MM.1S (cell line): ENCODE measurements around the gene RAB11FIP4.

Experiments
- DNase-seq: peaks from one replicate; pipeline ENCODE4 v3.0.0-alpha.2; 2015
- H2AFZ ChIP-seq: fragments of 300-600 bp; sonication (generic); 2 replicates; pipeline ENCODE4 v1.6.0; 2016; ENCODE audit warnings: antibody characterized with exemption, low read length
- H3F3A ChIP-seq: fragments of 300-600 bp; sonication (generic); 2 replicates; pipeline ENCODE4 v1.6.1; 2016; ENCODE audit warnings: mild to moderate bottlenecking, antibody characterized with exemption, low read length, moderate library complexity, mixed read lengths; ENCODE audit not compliant: insufficient read depth
- H3K27ac ChIP-seq: fragments of 300-600 bp; sonication (generic); 2 replicates; pipeline ENCODE4 v1.5.1; 2016; ENCODE audit warnings: mild to moderate bottlenecking, low read length
- H3K27me3 ChIP-seq: fragments of 300-600 bp; sonication (generic); replicated peaks from 2 replicates; pipeline ENCODE4 v1.6.0; 2016; ENCODE audit warnings: low read length; ENCODE audit not compliant: insufficient read depth
- H3K36me3 ChIP-seq: fragments of 300-600 bp; sonication (generic); replicated peaks from 2 replicates; pipeline ENCODE4 v1.6.1; 2016; ENCODE audit warnings: mild to moderate bottlenecking, low read length, mixed read lengths; ENCODE audit not compliant: insufficient read depth
- H3K4me1 ChIP-seq: fragments of 300-600 bp; sonication (generic); 2 replicates; pipeline ENCODE4 v1.6.1; 2016; ENCODE audit warnings: low read length, mixed read lengths
- H3K4me2 ChIP-seq: fragments of 300-600 bp; sonication (generic); 2 replicates; pipeline ENCODE4 v1.6.0; 2016; ENCODE audit warnings: low read depth, low read length
- H3K4me3 ChIP-seq: fragments of 300-600 bp; sonication (generic); 2 replicates; pipeline ENCODE4 v1.5.1; 2016; ENCODE audit warnings: low read length, mixed read lengths
- H3K79me2 ChIP-seq: fragments of 300-600 bp; sonication (generic); 2 replicates; pipeline ENCODE4 v1.6.1; 2016; ENCODE audit warnings: mixed run types, low read length, mixed read lengths
- H3K9ac ChIP-seq: fragments of 300-600 bp; sonication (generic); 2 replicates; pipeline ENCODE4 v1.6.1; 2016; ENCODE audit warnings: low read length, mixed read lengths
- H3K9me2 ChIP-seq: fragments of 300-600 bp; sonication (generic); replicated peaks from 2 replicates; pipeline ENCODE4 v1.6.1; 2016; ENCODE audit warnings: mild to moderate bottlenecking, low read length, mixed read lengths; ENCODE audit not compliant: insufficient read depth
- H3K9me3 ChIP-seq: fragments of 300-600 bp; sonication (generic); replicated peaks from 2 replicates; pipeline ENCODE4 v1.6.1; 2016; ENCODE audit warnings: mild to moderate bottlenecking, low read length, mixed read lengths; ENCODE audit not compliant: insufficient read depth
- H4K20me1 ChIP-seq: fragments of 300-600 bp; sonication (generic); 2 replicates; pipeline ENCODE4 v1.6.1; 2016; ENCODE audit warnings: mild to moderate bottlenecking, low read length, moderate library complexity, mixed read lengths; ENCODE audit not compliant: insufficient read depth
- CTCF ChIP-seq: fragments of 300-600 bp; sonication (generic); IDR thresholded peaks from 2 replicates; pipeline ENCODE4 v1.5.1; 2016; ENCODE audit warnings: antibody characterized with exemption, low read length, mixed read lengths
- EZH2 ChIP-seq: fragments of 300-600 bp; sonication (generic); optimal IDR thresholded peaks from 2 replicates; pipeline ENCODE3; 2017; ENCODE audit warnings: low read depth, mild to moderate bottlenecking, antibody characterized with exemption, low read length, mixed read lengths
- EZH2phosphoT487 ChIP-seq: fragments of 300-600 bp; sonication (generic); IDR thresholded peaks from 2 replicates; pipeline ENCODE4 v1.6.1; 2018; ENCODE audit warnings: antibody characterized with exemption, low read length

RAB11FIP4 gene

GRCh38 chr17:31484821-31485220, 93.3 kb downstream of the RAB11FIP4 start:
- Histone ChIP-seq H3K27me3 (no peaks in the 10 kb centered on the region), H3K9me3 (no peaks in the 10 kb centered on the region), H3F3A (peaks cover 5% of the 10 kb centered on the region; the same call in 1 of the 2 replicates)

GRCh38 chr17:31486351-31487062, 95.0 kb downstream of the RAB11FIP4 start:
- Histone ChIP-seq H3K27me3 (no peaks in the 10 kb centered on the region), H3K4me3 (no peak overlapping the region), H3K9ac (no peak overlapping the region)

More at GRCh38 chr17:31484821-31485220, 93.3 kb downstream of the RAB11FIP4 start:
- peaks cover 14% of the 10 kb centered on the region for H3K79me2 ChIP-seq
- no peak overlapping the region for H3K4me2 ChIP-seq
- H3K27ac ChIP-seq, result no peak overlapping the region
- no peak overlapping the region for H2AFZ ChIP-seq
- H3K4me1 ChIP-seq, result peaks cover 12% of the 10 kb centered on the region; the same call in 1 of the 2 replicates
- TF ChIP-seq CTCF, result no peak
- TF ChIP-seq EZH2phosphoT487, result no peak
- no peak for TF ChIP-seq EZH2
- H4K20me1 ChIP-seq, result no peaks in the 10 kb centered on the region
- H3K36me3 ChIP-seq, result no peaks in the 10 kb centered on the region
- DNase-seq, result no peak
- H3K9me2 ChIP-seq, result no peaks in the 10 kb centered on the region
- no peak overlapping the region for H3K4me3 ChIP-seq
- H3K9ac ChIP-seq, result no peak overlapping the region

GRCh38 chr17:31487063-31487647, 95.7 kb downstream of the RAB11FIP4 start:
- DNase-seq, result no peak
- no peaks in the 10 kb centered on the region for H3K36me3 ChIP-seq
- TF ChIP-seq EZH2phosphoT487 (no peak), EZH2 (no peak), CTCF (no peak)
- H3K4me2 ChIP-seq, result peak overlapping the region; percentile 99
- H4K20me1 ChIP-seq, result no peaks in the 10 kb centered on the region
- H3K9ac ChIP-seq, result peak overlapping the region; percentile 52; the same call in 1 of the 2 replicates
- peak overlapping the region; percentile 99 for H2AFZ ChIP-seq
- peak overlapping the region; percentile 69 for H3K4me3 ChIP-seq
- no peaks in the 10 kb centered on the region for H3K27me3 ChIP-seq
- H3K9me3 ChIP-seq, result no peaks in the 10 kb centered on the region
- peaks cover 21% of the 10 kb centered on the region for H3K4me1 ChIP-seq
- H3K27ac ChIP-seq, result peak overlapping the region; percentile 14; the same call in 1 of the 2 replicates
- H3K9me2 ChIP-seq, result no peaks in the 10 kb centered on the region
- H3K79me2 ChIP-seq, result peaks cover 21% of the 10 kb centered on the region
- peaks cover 5% of the 10 kb centered on the region; the same call in 1 of the 2 replicates for H3F3A ChIP-seq

More at GRCh38 chr17:31486351-31487062, 95.0 kb downstream of the RAB11FIP4 start:
- H3K79me2 ChIP-seq, result peaks cover 18% of the 10 kb centered on the region
- H3K9me2 ChIP-seq, result no peaks in the 10 kb centered on the region
- DNase-seq, result no peak
- TF ChIP-seq CTCF (no peak), EZH2phosphoT487 (no peak), EZH2 (no peak)
- peaks cover 5% of the 10 kb centered on the region; the same call in 1 of the 2 replicates for H3F3A ChIP-seq
- no peak overlapping the region for H3K27ac ChIP-seq
- H3K4me1 ChIP-seq, result peaks cover 20% of the 10 kb centered on the region
- H3K36me3 ChIP-seq, result no peaks in the 10 kb centered on the region
- H3K4me2 ChIP-seq, result no peak overlapping the region
- no peak overlapping the region for H2AFZ ChIP-seq
- H4K20me1 ChIP-seq, result no peaks in the 10 kb centered on the region
- H3K9me3 ChIP-seq, result no peaks in the 10 kb centered on the region
